ENCODE data around the gene PLEK2.

DNA sequence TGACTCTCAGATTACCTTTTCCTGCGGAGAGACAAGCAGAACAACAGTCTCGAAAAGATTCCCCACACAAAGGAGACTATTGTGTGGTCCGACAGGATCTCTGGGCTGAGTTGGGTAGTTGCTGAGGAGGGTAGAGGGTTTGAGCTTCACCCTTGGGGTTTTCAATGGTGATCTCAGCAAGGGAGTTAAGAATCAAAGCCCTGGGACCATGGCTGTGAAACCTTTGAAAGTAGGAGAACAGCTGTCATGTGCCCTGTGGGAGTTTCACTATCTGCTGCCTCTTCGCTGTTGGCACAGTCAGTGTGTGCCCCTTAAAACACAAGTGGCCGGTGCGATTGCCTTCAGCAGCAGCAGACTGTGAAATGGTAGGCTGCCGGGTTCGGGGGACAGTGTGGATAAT lies 14.2 kb upstream of the PLEK2 start:
- TF ChIP-seq, protein P1, sequence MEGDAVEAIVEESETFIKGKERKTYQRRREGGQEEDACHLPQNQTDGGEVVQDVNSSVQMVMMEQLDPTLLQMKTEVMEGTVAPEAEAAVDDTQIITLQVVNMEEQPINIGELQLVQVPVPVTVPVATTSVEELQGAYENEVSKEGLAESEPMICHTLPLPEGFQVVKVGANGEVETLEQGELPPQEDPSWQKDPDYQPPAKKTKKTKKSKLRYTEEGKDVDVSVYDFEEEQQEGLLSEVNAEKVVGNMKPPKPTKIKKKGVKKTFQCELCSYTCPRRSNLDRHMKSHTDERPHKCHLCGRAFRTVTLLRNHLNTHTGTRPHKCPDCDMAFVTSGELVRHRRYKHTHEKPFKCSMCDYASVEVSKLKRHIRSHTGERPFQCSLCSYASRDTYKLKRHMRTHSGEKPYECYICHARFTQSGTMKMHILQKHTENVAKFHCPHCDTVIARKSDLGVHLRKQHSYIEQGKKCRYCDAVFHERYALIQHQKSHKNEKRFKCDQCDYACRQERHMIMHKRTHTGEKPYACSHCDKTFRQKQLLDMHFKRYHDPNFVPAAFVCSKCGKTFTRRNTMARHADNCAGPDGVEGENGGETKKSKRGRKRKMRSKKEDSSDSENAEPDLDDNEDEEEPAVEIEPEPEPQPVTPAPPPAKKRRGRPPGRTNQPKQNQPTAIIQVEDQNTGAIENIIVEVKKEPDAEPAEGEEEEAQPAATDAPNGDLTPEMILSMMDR (IDR thresholded peaks at IDR 0.05), result no peak
- TF ChIP-seq POLR2AphosphoS5 (IDR thresholded peaks at IDR 0.05), result no peak

Data from suprapubic skin (tissue), 3 donors.